ENCODE measurements around the gene TIMM22.
"Not testable (repeated sequence)": the region's sequence is repeated elsewhere in the genome, so short reads cannot be mapped to it uniquely, and the experiment has no call there.

Gene TIMM22

GRCh38 chr17:1040216-1040600, 43.3 kb downstream of the TIMM22 start:
- DNase-seq: no peak

- DNase-seq: no peak
These were observed 44.8 kb downstream of the TIMM22 start for GRCh38 chr17:1041746-1042145.

GRCh38 chr17:1042486-1042885, 45.6 kb downstream of the TIMM22 start:
- DNase-seq: no peak

DNA sequence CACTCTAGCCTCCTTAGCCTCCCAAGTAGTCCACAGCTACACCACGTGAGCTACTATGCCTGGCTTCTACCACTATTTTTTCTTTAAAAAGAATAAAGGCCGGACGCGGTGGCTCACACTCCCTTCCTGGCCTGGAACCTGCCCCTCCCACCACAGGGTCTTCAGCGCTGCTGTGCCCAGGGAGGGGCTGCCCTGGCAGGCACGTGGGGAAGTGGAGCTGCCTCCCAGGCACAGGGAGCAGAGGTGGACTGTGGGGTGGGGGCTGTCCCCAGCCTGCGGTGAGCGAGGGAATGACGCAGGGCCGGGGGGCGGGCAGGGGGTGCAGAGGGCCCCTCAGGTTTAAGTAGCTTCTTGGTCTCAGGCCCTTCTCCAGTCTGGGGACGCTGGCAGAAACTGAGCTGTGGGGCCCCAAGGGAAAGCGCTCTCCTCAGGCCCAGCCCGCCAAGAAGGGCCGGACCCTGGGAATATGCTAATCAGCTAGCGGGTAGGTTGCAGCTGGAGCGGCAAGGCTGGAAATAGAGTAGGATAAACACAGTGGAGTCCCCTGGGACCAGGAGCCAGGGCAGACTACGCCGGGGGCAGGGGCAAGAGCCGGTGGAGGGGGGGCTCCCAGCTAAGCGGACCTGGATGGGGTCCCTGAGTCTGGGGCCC, 46.8 kb downstream of the TIMM22 start:
- no peak for DNase-seq

DNA sequence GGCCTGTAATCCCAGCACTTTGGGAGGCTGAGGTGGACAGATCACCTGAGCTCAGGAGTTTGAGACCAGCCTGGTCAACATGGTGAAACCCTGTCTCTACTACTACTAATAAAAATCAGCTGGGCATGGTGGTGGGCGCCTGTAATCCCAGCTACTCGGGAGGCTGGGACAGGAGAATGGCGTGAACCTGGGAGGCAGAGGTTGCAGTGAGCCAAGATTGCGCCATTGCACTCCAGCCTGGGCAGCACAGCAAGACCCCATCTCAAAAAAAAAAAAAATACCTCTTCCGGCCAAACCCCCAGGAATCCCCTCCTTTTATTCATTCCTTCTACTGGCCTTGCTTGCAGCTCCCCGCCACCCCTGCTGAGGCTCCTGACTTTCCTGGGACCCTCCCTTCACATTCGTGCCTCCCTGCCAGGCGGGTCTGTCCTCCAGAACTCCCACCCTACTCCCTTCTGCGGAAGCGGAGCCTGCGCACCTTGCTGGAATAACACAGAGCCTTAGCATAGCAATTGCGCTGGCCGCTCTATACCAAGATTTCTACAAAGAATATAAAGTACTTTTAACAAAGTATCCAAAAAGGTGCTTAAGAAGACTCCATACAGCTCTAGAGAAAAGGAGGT, 47.6 kb downstream of the TIMM22 start:
- DNase-seq: not testable (repeated sequence)

GRCh38 chr17:1045456-1045855, 48.5 kb downstream of the TIMM22 start:
- DNase-seq: no peak

- DNase-seq: no peak
These were observed 50.4 kb downstream of the TIMM22 start for GRCh38 chr17:1047177-1047878.

DNA sequence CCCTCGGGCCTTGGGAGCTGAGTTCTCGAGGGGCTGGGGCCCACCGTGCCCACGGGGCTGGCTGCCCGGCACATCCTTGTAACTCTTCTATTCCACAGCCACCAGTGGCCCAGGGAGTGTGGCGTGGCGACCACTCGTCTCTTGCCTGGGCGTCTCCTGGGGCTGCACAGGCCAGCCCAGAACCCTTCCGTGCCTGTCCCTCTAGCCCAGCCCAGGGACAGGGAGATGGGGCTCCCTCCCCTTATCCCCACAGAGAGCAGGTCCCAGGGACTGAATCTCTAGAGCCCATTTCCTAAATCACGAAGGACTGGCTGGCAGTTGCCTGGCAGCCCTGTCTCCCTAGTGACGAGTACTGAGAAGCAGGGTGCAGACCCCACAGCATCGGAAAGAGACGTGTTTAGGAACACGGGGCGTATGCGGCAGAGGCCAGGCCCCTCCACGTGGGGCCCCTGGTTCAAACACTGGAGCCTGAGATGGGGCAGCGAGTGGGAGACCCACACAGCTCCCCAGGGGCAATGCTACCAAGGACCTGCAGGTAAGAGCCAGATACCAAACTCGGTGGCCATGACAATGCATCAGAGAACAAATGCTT, 51.0 kb downstream of the TIMM22 start:
- DNase-seq: no peak

DNA sequence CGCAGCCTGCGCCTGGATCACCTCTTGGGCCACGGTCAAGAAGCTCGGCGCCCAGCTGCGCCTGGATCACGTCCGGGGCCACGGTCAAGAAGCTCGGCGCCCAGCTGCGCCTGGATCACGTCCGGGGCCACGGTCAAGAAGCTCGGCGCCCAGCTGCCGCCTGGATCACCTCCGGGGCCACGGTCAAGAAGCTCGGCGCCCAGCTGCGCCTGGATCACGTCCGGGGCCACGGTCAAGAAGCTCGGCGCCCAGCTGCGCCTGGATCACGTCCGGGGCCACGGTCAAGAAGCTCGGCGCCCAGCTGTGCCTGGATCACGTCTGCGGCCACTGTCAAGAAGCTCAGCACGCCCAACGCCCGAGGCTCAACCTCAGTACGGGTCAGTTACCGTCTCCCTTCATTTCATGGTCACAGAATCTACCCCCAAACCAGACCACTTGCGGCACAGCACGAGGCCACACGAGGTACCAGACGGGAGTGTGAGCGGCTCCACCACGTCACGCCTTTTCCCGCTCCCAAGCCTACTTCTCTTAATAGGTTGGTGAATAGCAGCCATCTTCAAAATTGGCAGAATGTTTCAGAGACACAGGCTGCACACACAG, 51.7 kb downstream of the TIMM22 start:
- DNase-seq: not testable (repeated sequence)

- no peak for DNase-seq
These were observed 52.7 kb downstream of the TIMM22 start for GRCh38 chr17:1049446-1050225.

DNA sequence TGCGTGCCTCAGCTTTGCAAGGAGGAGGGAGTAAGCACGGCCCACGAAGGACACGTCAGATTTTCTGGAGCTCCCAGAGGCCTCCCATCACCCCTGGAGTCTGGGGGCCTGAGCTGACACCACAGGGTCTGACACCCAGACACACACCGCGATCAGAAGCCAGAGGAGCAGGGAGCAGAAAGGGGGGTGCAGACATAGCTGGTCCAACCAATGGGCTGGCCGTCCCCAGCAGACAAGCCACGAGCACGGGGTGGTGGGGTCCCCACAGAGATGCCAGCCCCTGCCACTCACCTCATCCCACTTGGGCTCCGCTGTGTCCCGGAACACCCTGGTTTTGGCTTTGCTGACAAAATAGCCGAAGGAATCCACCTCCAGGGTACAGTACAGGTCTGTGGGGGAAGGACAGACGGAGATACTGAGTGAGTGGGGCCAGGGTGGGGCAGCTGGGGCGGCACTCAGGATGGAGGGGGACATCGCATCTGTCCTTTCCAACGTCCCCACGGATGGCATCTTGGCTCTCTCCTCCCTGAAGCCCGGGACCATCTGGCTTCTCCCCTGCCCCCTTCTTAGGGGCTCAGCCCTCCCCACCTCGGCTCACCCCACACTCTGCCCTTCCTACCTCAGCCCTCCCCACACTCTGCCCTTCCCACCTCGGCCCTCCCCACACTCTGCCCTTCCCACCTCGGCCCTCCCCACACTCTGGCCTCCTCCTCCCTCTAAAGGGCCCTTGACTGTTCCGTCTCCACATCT, 53.5 kb downstream of the TIMM22 start:
- DNase-seq: no peak

GRCh38 chr17:1050996-1051925, 54.3 kb downstream of the TIMM22 start:
- no peak for DNase-seq
